HG02678 (cell line): ENCODE measurements around the gene ATP11C.
"Not testable (repeated sequence)": the region's sequence is repeated elsewhere in the genome, so short reads cannot be mapped to it uniquely, and the experiment has no call there.

Experiments used
- ATAC-seq: cut with Tn5 transposase; IDR thresholded peaks from one replicate; pipeline ENCODE4 v1.9.1; 2021; ENCODE audit warnings: mild to moderate bottlenecking, moderate library complexity; ENCODE audit not compliant: unreplicated experiment

The ATP11C gene

DNA sequence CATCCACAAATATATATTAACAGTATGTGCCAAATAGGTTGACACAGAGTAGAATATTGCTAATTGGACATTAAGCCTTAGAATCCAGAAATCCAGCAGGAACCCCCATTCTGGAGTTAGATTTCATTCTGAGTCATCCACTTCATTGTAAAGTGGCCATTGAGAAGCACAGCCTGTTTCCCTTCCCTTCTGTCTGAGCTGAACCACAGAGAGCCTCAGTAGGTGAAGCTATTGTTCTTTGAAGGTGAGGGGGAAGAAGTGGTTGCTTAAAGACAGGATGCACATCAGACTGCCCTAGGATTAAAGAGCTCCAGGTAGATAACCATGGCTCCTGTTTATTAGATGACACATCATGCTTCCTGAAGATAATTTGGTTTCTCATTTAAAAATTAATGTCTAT lies 194.3 kb downstream of the ATP11C start:
- peak; percentile 42 for ATAC-seq

DNA sequence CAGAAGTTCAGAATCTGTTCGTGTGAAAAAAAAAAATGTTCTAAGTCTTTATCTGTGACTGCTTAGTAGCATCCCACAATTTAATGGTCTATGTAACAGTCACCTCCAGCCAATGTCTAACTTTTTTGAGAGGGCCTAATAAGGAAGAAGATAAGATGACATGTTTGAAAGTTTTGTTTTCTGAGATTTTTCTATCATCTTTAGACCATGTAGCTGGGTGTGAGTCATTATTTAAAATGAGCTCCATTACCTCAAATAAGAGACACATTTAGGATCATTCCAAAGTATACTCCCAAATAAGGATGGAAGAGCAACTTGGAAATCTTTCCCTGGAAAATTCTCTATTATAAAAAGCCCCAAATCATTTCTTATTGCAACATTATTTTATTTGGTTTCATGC lies 196.7 kb downstream of the ATP11C start:
- ATAC-seq = no peak

DNA sequence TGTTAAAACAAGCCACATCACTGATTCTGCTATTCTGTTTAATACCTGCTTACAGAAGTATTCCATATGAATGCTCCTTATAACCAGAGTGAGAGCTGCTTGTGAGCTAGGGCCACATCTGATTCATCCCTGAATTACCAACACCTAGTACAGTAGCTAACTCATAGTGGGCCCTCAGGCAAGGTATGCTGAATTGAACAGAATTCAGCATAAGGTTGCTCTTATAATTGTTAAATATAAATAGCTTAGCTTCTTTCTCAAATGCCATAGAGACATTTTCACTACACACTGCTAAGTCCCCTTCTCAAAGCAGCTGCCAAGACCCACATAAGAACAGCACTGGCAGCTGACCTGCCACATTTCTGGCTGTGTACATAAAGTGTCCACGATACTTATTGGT lies 197.9 kb downstream of the ATP11C start:
- no peak for ATAC-seq

DNA sequence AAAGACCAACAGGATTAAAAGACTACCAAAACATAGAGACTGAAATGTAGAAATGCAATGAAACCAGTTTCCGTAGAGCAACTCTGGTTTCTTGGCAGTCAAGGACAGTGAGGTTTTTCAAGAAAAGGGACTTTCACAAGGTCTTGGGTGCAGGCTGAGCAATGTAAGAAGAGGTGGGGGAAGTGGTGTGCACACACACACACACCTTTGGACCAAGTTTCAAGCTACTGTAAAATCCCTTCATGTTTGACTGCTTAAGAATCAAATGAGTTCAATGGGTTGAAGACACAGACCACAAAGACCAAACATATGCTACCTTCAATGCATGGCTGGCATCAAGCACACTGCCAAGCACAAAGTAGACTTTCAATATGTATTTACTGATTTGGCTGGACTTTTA lies 207.1 kb downstream of the ATP11C start:
- ATAC-seq = peak; percentile 94

DNA sequence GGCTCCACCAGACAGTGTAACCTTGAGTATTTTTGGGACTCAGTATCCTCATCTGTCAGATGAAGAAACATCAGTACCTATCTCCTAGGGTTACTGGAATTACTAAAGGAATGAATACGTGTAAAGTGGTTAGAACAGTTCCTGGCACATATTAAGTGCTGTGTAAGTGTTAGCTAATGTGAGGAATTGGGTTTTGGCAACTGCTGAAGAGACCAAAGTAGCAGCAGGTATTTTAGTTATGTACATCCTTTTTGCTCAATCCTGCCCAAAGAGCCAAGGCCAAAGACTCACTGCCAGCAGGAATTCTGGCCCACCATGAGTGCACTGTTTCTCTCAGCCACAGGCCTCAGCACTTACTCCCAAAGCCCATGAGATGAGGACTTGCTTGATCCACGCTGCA lies 208.2 kb downstream of the ATP11C start:
- no peak for ATAC-seq

DNA sequence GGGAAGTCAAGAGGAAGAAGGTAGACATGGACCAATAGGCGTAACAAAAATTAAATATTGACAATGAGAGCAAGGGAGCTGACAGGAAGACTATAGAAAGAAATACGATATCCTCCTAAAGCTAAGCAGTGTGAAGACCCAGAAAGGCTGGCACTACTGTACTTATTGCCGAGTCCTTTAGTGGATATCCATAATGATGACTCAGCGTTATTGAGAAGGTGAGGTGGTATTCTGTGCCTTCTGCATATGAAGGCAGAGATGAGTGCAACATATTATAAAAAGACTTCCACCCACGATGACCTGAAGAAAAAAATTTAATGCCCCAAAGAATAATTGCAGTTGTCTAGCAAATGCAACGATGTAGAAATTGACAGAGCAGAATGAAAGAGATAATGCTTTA lies 211.9 kb downstream of the ATP11C start:
- no peak for ATAC-seq

DNA sequence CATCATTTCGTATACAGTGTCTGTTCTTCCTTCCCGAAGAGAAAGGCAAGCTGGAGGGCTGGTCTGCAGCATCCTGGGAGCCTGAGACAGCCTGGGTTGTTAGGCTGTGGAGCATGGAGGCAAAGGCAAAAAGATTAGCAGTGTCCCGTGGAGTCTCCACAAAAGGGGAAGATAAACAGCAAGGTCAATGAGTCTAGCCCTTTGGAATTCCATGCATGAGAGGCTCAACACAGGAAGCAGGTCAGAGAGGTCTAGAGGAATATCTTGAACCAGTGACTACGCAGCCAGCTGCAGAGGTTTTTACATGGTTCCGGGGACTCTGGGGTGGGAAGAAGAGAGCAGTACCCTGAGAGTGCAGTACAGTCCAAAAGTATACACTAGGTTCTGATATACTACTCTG lies 212.7 kb downstream of the ATP11C start:
- no peak for ATAC-seq

DNA sequence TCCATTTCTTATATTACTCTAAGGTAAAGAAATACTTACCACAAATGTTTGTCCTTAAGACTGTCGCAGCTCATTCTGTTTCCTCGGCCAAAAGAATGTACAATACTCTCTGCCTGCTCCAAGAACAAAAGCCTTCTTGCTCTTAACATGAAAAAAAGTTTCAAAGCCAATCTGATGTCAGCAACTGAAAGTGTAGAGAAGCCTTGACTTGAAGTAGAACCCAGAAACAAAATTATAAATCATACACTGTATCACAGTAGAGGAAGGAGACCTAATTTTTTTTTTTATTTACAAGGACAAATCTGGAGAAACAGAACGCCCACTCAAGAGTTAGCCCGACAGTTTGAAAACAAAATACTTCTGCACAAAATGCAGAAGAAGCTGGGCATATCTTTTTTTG lies 224.8 kb downstream of the ATP11C start, which contains the start of gene MCF2:
Gene MCF2, minus strand, starts transcription at position 101 of the 400 bp plus-strand sequence. CDS start 56,423 bp downstream, outside the sequence.
- ATAC-seq = no peak

DNA sequence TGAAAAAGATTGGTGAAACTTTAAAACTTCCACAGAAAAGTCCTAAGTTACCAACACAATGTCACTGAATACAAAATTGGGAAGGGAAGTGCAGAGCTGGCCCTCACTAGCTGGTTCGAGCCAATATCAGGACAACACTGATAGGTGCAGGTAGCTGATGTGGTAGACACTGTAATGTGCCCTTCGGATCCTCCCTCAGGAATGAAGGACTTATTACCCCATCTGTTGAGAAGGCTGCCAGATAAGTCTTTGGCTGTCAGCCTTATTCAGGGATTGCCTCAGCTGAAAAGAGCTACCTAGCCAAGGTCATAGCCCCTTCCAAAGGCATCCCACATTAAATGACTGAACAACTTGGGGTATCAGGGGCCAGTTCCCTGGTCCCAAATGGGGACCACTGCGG lies 230.2 kb downstream of the ATP11C start:
- ATAC-seq = no peak

DNA sequence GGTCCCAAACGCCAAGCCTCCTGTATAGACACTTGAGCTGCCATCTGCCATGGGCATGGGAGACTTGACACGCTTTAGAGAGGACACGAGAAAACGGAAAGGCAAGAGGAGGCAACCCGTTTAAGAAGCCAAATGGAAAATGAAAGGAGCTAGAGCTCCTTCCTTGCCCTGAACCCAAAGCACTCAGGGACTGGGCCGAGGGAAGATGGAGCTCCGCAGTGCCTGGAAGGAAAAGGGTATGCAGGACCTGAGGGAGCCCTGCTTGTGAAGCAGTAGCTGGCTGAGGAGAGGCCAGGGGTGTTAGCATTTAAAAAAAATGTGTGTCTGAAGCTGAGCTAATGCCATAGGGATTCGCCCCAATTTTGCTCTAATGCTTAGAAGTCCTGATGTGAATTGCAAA lies 239.9 kb downstream of the ATP11C start:
- no peak for ATAC-seq

DNA sequence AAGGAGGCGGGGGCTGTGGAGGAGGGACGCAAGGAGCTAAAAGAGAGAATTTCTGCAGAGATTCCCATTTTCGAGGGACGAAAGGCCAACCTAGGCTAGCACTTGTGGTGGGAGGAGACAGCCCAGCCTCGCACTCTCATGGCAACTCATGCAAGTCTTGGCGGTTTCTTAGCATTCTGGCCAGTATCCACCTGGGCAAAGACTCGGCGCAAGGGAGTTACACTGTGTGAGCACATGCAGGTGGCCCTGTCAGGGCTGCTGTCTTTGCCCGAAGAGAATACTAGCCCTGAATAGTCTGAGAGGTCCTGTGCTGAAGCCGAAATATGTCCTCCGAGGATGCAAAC lies 240.4 kb downstream of the ATP11C start:
- ATAC-seq = no peak

DNA sequence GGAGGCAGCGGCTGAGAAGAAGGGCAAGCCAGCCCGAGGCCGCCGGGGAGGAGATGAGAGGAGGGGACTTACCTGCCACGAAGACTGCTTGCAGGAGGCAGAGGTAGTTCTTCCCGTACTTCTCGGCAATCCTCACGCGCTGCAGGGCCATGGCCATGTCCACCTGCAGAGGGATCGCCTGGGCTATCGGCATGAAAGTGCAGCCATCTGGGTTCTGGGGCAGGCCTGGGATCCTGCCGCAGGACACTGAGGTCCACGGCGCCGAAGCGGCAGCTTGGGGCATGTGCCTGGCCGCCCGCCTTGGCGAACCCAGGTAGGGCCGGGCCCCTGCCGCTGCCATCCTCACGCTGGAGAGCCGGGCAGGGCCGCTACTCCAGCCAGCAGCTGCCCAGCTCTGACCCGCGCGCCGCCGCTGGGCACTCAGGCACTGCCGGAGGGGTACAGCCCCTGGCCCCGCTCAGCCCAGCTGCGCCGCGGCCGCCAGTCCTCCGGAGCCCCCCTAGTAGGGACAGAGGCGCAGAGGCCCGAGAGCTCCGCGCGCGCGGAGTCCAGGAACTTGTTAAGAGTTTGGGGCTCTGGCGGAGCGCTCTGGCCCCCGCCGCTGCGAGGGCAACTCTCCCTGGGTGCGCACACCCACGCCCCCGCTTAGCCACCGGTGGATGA lies 240.9 kb downstream of the ATP11C start:
- ATAC-seq = no peak

DNA sequence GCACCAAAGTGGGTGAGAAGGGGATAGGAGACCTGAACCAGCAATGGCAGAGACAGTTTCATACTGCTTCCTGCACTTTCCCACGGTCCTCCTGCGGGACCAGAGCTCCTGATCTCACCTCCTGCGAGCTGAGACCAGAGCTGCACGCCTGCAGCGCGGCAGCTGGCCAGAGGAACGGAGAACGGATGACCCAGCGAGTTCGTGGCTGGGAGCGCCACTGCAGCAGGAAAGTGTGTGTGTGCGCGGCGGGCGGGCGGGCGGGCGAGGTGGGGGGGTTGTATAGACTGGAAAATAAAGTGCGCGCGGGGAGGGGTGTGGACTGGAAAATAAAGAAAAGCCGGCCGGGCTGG lies 241.4 kb downstream of the ATP11C start:
- no peak for ATAC-seq

DNA sequence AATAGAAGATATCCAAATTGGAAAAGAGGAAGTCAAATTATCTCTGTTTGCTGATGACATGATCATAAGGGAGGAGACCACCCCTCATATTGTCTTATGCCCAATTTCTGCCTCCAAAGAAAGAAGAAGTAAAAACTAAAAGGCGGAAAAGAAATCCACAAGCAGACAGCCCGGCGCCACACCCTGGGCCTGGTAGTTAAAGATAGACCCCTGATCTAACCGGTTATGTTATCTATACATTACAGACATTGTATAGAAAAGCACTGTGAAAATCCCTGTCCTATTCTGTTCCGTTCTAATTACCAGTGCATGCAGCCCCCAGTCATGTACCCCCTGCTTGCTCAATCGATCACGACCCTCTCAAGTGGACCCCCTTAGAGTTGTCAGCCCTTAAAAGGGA lies 247.7 kb downstream of the ATP11C start:
- ATAC-seq = not testable (repeated sequence)

DNA sequence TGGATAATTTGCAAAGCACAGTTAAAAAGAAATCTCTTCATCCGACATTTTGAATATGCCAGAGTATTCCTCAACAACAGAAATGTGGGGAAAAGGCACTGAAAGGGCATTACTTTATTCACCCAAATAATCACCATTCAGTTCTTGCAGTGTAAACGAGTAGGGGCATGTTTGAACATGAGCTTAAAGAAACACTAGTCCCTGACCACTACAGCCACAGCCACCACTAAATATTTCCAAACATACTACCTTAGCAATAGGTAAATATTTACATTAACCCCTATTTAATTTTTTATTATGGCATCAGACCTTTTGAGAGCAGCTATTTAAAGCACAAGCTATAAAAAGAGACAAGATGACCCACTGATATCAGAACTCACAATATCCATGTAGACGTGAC lies 252.5 kb downstream of the ATP11C start:
- ATAC-seq = no peak
